Measurements from ENCODE around the gene MME. TPM values are rescaled to one million over a fixed set of nuclear protein-coding genes. Genes with fewer than 3 reads are reported as not detected.

The MME gene
- total RNA-seq, 1 experiment from 2014 or later = 23.9 TPM

DNA sequence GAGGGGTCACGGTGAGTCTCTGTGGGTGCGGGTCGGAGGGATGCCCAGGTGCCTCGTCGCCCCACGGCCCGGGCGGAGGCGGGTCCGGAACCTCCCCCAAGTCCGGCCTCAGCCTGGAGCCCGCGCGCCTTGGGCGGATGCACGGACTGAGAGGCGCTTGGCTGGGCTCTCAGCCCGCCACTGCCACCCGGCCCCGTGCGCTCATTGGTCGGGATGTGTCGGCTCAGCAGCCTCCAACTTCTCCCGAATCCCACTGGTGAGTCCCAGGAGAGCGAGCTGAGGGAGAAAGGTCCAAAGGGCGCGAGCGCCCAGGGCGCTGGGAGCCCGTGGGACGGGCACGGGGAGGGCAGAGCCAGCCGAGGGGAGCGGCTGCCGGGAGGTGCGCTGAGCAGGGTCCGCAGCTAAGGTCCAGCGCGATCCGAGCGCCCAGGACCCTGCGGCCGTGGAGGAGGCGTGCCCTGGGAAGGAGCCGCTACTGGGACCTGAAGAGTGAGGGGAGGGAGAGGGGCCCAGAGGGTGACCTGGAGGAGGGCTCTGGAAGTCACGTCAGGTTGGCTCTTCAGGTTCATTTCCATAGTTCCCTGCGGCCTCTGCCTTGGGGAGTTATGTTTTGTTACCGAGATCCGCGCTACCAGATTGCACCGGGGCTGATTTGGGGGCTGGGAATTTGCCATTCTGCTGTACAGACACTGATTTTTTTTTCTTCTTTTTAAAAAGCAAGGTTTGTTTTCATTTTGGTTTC is at the start of gene MME (continued):
- TF ChIP-seq, protein P1, sequence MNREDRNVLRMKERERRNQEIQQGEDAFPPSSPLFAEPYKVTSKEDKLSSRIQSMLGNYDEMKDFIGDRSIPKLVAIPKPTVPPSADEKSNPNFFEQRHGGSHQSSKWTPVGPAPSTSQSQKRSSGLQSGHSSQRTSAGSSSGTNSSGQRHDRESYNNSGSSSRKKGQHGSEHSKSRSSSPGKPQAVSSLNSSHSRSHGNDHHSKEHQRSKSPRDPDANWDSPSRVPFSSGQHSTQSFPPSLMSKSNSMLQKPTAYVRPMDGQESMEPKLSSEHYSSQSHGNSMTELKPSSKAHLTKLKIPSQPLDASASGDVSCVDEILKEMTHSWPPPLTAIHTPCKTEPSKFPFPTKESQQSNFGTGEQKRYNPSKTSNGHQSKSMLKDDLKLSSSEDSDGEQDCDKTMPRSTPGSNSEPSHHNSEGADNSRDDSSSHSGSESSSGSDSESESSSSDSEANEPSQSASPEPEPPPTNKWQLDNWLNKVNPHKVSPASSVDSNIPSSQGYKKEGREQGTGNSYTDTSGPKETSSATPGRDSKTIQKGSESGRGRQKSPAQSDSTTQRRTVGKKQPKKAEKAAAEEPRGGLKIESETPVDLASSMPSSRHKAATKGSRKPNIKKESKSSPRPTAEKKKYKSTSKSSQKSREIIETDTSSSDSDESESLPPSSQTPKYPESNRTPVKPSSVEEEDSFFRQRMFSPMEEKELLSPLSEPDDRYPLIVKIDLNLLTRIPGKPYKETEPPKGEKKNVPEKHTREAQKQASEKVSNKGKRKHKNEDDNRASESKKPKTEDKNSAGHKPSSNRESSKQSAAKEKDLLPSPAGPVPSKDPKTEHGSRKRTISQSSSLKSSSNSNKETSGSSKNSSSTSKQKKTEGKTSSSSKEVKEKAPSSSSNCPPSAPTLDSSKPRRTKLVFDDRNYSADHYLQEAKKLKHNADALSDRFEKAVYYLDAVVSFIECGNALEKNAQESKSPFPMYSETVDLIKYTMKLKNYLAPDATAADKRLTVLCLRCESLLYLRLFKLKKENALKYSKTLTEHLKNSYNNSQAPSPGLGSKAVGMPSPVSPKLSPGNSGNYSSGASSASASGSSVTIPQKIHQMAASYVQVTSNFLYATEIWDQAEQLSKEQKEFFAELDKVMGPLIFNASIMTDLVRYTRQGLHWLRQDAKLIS (CRISPR knock-in tag; IDR thresholded peaks at IDR 0.05; ENCODE audit: borderline replicate concordance) = 0 out of 2 replicates have a peak, but pooled peaks have one; percentile 61
- no peak for TF ChIP-seq HMGA2 (CRISPR knock-in tag; IDR thresholded peaks at IDR 0.05)
- TF ChIP-seq ZNF138 (CRISPR knock-in tag; conservative IDR thresholded peaks at IDR 0.05) = no peak
- TF ChIP-seq, protein P2, sequence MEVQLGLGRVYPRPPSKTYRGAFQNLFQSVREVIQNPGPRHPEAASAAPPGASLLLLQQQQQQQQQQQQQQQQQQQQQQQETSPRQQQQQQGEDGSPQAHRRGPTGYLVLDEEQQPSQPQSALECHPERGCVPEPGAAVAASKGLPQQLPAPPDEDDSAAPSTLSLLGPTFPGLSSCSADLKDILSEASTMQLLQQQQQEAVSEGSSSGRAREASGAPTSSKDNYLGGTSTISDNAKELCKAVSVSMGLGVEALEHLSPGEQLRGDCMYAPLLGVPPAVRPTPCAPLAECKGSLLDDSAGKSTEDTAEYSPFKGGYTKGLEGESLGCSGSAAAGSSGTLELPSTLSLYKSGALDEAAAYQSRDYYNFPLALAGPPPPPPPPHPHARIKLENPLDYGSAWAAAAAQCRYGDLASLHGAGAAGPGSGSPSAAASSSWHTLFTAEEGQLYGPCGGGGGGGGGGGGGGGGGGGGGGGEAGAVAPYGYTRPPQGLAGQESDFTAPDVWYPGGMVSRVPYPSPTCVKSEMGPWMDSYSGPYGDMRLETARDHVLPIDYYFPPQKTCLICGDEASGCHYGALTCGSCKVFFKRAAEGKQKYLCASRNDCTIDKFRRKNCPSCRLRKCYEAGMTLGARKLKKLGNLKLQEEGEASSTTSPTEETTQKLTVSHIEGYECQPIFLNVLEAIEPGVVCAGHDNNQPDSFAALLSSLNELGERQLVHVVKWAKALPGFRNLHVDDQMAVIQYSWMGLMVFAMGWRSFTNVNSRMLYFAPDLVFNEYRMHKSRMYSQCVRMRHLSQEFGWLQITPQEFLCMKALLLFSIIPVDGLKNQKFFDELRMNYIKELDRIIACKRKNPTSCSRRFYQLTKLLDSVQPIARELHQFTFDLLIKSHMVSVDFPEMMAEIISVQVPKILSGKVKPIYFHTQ (CRISPR knock-in tag; IDR thresholded peaks at IDR 0.05) = no peak
- TF ChIP-seq OVOL2 (CRISPR knock-in tag; IDR thresholded peaks at IDR 0.05; ENCODE audit: borderline replicate concordance) = no peak
- TF ChIP-seq SP1 (CRISPR knock-in tag; conservative IDR thresholded peaks at IDR 0.05) = peak; percentile 47; the same call in 1 of the 2 replicates
- TF ChIP-seq SMAD3 (CRISPR knock-in tag; IDR thresholded peaks at IDR 0.05; ENCODE audit: borderline replicate concordance) = no peak
- no peak for TF ChIP-seq GRHL2 (CRISPR knock-in tag; IDR thresholded peaks at IDR 0.05; ENCODE audit: insufficient replicate concordance, severe bottlenecking)
- TF ChIP-seq MXD4 (CRISPR knock-in tag; IDR thresholded peaks at IDR 0.05; ENCODE audit: borderline replicate concordance) = no peak
- TF ChIP-seq, protein P3, sequence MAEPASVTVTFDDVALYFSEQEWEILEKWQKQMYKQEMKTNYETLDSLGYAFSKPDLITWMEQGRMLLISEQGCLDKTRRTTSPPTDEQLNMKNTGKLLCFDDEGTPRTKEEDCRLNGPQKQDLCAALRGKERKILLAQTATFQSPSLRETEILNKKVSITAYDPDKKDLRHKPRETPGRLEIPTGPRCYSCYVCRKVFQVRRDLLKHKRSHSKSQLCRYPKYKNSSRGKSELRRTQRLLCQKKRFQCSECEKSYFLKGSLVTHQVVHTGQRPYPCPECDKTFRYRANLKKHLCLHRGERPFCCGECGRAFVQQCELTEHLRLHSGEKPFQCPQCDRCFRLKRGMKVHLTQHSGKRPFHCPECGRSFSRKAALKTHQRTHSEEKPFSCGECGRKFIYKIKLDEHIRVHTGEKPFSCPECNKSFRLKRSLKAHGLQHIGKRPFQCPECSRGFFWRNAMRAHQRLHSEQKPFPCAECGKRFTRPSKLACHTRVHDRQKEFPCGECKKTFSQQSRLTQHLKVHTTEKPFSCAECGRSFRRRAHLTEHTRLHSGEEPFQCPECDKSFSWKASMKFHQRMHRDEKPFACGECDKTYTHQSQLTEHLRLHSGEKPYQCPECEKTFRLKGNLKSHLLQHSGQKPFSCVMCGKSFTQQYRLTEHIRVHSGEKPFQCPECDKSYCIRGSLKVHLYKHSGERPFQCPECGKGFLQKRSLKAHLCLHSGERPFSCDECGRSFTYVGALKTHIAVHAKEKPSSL (CRISPR knock-in tag; conservative IDR thresholded peaks at IDR 0.05) = no peak
- TF ChIP-seq, protein P4, sequence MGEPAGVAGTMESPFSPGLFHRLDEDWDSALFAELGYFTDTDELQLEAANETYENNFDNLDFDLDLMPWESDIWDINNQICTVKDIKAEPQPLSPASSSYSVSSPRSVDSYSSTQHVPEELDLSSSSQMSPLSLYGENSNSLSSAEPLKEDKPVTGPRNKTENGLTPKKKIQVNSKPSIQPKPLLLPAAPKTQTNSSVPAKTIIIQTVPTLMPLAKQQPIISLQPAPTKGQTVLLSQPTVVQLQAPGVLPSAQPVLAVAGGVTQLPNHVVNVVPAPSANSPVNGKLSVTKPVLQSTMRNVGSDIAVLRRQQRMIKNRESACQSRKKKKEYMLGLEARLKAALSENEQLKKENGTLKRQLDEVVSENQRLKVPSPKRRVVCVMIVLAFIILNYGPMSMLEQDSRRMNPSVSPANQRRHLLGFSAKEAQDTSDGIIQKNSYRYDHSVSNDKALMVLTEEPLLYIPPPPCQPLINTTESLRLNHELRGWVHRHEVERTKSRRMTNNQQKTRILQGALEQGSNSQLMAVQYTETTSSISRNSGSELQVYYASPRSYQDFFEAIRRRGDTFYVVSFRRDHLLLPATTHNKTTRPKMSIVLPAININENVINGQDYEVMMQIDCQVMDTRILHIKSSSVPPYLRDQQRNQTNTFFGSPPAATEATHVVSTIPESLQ (CRISPR knock-in tag; IDR thresholded peaks at IDR 0.05) = no peak
- TF ChIP-seq TP53 (CRISPR knock-in tag; IDR thresholded peaks at IDR 0.05) = no peak
- no peak for TF ChIP-seq ZBTB21 (CRISPR knock-in tag; IDR thresholded peaks at IDR 0.05; ENCODE audit: borderline replicate concordance)
- no peak for TF ChIP-seq ATF1 (CRISPR knock-in tag; IDR thresholded peaks at IDR 0.05)
- no peak for TF ChIP-seq NFATC4 (CRISPR knock-in tag; IDR thresholded peaks at IDR 0.05)
- no peak for TF ChIP-seq RELA (CRISPR knock-in tag; IDR thresholded peaks at IDR 0.05; ENCODE audit: borderline replicate concordance)
- no peak for TF ChIP-seq CBFB (CRISPR knock-in tag; IDR thresholded peaks at IDR 0.05; ENCODE audit: low read depth)
- TF ChIP-seq TEAD4 (CRISPR knock-in tag; IDR thresholded peaks at IDR 0.05) = no peak
- TF ChIP-seq EMX1 (CRISPR knock-in tag; IDR thresholded peaks at IDR 0.05) = no peak
- TF ChIP-seq, protein P5, sequence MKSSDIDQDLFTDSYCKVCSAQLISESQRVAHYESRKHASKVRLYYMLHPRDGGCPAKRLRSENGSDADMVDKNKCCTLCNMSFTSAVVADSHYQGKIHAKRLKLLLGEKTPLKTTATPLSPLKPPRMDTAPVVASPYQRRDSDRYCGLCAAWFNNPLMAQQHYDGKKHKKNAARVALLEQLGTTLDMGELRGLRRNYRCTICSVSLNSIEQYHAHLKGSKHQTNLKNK (CRISPR knock-in tag; IDR thresholded peaks at IDR 0.05) = no peak
- no peak for TF ChIP-seq ZNF416 (CRISPR knock-in tag; IDR thresholded peaks at IDR 0.05)
- peak; percentile 20; the same call in 1 of the 2 replicates for TF ChIP-seq FOXP1 (CRISPR knock-in tag; IDR thresholded peaks at IDR 0.05; ENCODE audit: borderline replicate concordance)
- no peak for TF ChIP-seq ZNF263 (CRISPR knock-in tag; IDR thresholded peaks at IDR 0.05; ENCODE audit: low read depth)
- TF ChIP-seq, protein P6, sequence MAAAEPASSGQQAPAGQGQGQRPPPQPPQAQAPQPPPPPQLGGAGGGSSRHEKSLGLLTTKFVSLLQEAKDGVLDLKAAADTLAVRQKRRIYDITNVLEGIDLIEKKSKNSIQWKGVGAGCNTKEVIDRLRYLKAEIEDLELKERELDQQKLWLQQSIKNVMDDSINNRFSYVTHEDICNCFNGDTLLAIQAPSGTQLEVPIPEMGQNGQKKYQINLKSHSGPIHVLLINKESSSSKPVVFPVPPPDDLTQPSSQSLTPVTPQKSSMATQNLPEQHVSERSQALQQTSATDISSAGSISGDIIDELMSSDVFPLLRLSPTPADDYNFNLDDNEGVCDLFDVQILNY (CRISPR knock-in tag; IDR thresholded peaks at IDR 0.05) = peak; percentile 74; the same call in 1 of the 2 replicates
- no peak; the same call in 1 of the 2 replicates for TF ChIP-seq MYBL2 (CRISPR knock-in tag; IDR thresholded peaks at IDR 0.05)

All from WTC11 (cell line).